Gastrocnemius medialis (tissue), 4 donors: ENCODE measurements around the gene CCDC12. TPM values are rescaled to one million over a fixed set of nuclear protein-coding genes. Genes with fewer than 3 reads are reported as not detected.
A peak's percentile ranks its signal among the peaks of the same experiment; 100 is the strongest.

Experiments used
- ATAC-seq, 2 donors: fragments of 150-250 bp; one replicate each; pipeline ENCODE4 v1.9.1; 2016
- DNase-seq, 2 donors: peaks; one replicate each; pipeline ENCODE4 v3.0.0-alpha.2; 2019
- H3K27ac ChIP-seq, 4 donors: fragments of 200-600 bp; sonication (generic); 1 replicate in 1 of 4; 2 replicates in 3 of 4; pipeline ENCODE4 v1.5.1; 2016 to 2018; ENCODE audit warnings: mild to moderate bottlenecking in 2 of 4, moderate library complexity in 1 of 4
- H3K27me3 ChIP-seq, 3 donors: fragments of 200-600 bp; sonication (generic) in 2 of 3; 1 replicate in 1 of 3; 2 replicates in 2 of 3; pipeline versions ENCODE4 v1.5.1 to v1.6.0; 2016 to 2019; ENCODE audit warnings: mild to moderate bottlenecking in 1 of 3, moderate library complexity in 1 of 3
- H3K36me3 ChIP-seq, 2 donors: fragments of 200-600 bp; sonication (generic) in 1 of 2; one replicate each; pipeline ENCODE4 v1.5.1; 2017 to 2018
- H3K4me1 ChIP-seq, 2 donors: fragments of 200-600 bp; sonication (generic) in 1 of 2; one replicate each; pipeline ENCODE4 v1.5.1; 2016 to 2017; ENCODE audit warnings: mild to moderate bottlenecking in 2 of 2
- H3K4me3 ChIP-seq, 4 donors: fragments of 200-600 bp; sonication (generic) in 3 of 4; 1 replicate in 1 of 4; 2 replicates in 3 of 4; pipeline ENCODE4 v1.5.1; 2016 to 2019; ENCODE audit warnings: mild to moderate bottlenecking in 2 of 4
- H3K9me3 ChIP-seq, 3 donors: fragments of 200-600 bp; sonication (generic) in 2 of 3; 1 replicate in 1 of 3; 2 replicates in 2 of 3; pipeline ENCODE4 v1.5.1; 2016 to 2019
- POLR2A ChIP-seq, 2 donors: fragments of 450-650 bp; IDR thresholded peaks; one replicate each; pipeline ENCODE4 v1.6.1; 2017; ENCODE audit warnings: antibody characterized with exemption in 2 of 2, mild to moderate bottlenecking in 2 of 2, moderate library complexity in 2 of 2
- in situ Hi-C, 4 donors: fragments of 200-750 bp; cut with MboI; loops; one replicate each; pipeline versions ENCODE4 v1.15.0 to v1.8.0; 2017; ENCODE audit warnings: low sequenced_read_pairs in 4 of 4
- intact Hi-C: fragments of 100-400 bp; cut with DNase I; formaldehyde crosslinking; loops from one replicate; pipeline ENCODE4 v1.15.1; 2023; ENCODE audit warnings: low total_unique reads
- total RNA-seq, 4 donors: library from RNA; depleted of rRNA; stranded (reverse); fragments of >200 nt; gene quantifications; one replicate each; pipeline versions ENCODE4 v1.1.0 to v1.2.3, GENCODE V29; 2016
- TF ChIP-seq, protein P1 (sequence below), 5 experiments: fragments of 450-650 bp in 3 of 5; fragments of 200-600 bp in 2 of 5; sonication (generic) in 2 of 5; IDR thresholded peaks in 4 of 5; conservative IDR thresholded peaks in 1 of 5; 1 replicate in 4 of 5; 2 replicates in 1 of 5; pipeline ENCODE4 v1.5.1; 2016 to 2019; ENCODE audit warnings: antibody characterized with exemption in 5 of 5, mild to moderate bottlenecking in 3 of 5, moderate library complexity in 3 of 5

CCDC12 gene
- total RNA-seq, 4 donors from 2014 or later, result 24.6 to 32.0 (median 29.0) TPM

DNA sequence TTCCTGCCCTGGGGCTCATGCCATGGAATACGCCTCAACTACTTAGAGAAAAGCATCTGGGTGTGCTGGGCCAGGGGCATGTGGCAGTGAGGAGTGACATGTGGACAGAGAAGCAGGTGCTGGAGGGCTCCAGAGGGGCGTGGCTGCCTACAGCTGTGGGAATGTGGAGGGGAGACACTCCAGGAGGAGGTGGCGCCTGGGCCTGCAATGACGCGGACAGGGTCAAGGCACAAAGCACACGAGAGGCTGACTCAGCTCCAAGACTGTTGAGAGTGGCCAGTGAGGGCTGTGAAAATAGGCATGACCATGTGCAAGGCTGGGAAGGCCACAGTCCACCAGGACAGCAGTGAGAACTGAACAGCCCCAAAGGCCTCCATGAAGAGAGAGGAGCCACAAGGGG is 50.5 kb downstream of the CCDC12 start:
- Histone ChIP-seq H3K36me3 (peaks cover 0 to 45% of the 10 kb centered on the region in 2 donors), H3K27ac (peak overlapping the region; percentile 77 to 96 (median 92)), H3K9me3 (no peaks in the 10 kb centered on the region), H3K4me3 (no peak overlapping the region), H3K27me3 (no peaks in the 10 kb centered on the region), H3K4me1 (peaks cover 57 to 63% of the 10 kb centered on the region in 2 donors)
- in situ Hi-C loops, result no loop called here
- DNase-seq (peak; percentile 61 to 95), ATAC-seq (peak; percentile 62 to 83)
- TF ChIP-seq, protein P1, sequence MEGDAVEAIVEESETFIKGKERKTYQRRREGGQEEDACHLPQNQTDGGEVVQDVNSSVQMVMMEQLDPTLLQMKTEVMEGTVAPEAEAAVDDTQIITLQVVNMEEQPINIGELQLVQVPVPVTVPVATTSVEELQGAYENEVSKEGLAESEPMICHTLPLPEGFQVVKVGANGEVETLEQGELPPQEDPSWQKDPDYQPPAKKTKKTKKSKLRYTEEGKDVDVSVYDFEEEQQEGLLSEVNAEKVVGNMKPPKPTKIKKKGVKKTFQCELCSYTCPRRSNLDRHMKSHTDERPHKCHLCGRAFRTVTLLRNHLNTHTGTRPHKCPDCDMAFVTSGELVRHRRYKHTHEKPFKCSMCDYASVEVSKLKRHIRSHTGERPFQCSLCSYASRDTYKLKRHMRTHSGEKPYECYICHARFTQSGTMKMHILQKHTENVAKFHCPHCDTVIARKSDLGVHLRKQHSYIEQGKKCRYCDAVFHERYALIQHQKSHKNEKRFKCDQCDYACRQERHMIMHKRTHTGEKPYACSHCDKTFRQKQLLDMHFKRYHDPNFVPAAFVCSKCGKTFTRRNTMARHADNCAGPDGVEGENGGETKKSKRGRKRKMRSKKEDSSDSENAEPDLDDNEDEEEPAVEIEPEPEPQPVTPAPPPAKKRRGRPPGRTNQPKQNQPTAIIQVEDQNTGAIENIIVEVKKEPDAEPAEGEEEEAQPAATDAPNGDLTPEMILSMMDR (IDR thresholded peaks at IDR 0.05 in 4 of 5, conservative IDR thresholded peaks at IDR 0.05 in 1 of 5), result no peak
- TF ChIP-seq POLR2A (IDR thresholded peaks at IDR 0.05), result peak; percentile 55 to 59
- intact Hi-C loops, result loop anchor here (1.0 to 10.0 kb wide), 2 partner anchors 9 to 399 kb away; no protein-coding TSS in a partner anchor

DNA sequence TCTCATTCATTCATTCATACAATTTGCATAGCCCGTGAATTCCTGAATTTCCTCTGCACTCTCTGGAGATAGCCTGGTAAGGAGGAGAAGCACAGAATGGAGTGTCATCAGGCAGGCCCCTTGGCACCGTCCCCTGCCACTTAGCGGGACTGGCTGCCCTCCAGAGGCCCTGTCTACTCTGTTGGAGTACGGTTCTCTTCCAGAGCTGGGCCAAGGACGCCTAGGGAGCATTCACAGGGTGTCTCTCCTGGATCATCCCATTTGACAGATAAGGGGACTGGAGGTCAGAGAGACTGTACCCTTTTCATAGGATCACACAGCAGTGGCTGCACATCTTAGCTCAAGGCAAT is 51.0 kb downstream of the CCDC12 start:
- Histone ChIP-seq H3K4me3 (no peak overlapping the region), H3K4me1 (peaks cover 54 to 58% of the 10 kb centered on the region in 2 donors), H3K27me3 (no peaks in the 10 kb centered on the region), H3K9me3 (no peaks in the 10 kb centered on the region), H3K36me3 (peaks cover 0 to 50% of the 10 kb centered on the region in 2 donors), H3K27ac (peak overlapping the region; percentile 77 to 96 (median 92))
- TF ChIP-seq, protein P1 (IDR thresholded peaks at IDR 0.05 in 4 of 5, conservative IDR thresholded peaks at IDR 0.05 in 1 of 5), result no peak
- TF ChIP-seq POLR2A (IDR thresholded peaks at IDR 0.05), result no peak
- peak; percentile 52 to 75 for DNase-seq
- intact Hi-C loops, result loop anchor here (10.0 kb wide), 1 partner anchor 399 kb away; no protein-coding TSS in a partner anchor
- ATAC-seq, result peak; percentile 18 to 37
- in situ Hi-C loops, result no loop called here

DNA sequence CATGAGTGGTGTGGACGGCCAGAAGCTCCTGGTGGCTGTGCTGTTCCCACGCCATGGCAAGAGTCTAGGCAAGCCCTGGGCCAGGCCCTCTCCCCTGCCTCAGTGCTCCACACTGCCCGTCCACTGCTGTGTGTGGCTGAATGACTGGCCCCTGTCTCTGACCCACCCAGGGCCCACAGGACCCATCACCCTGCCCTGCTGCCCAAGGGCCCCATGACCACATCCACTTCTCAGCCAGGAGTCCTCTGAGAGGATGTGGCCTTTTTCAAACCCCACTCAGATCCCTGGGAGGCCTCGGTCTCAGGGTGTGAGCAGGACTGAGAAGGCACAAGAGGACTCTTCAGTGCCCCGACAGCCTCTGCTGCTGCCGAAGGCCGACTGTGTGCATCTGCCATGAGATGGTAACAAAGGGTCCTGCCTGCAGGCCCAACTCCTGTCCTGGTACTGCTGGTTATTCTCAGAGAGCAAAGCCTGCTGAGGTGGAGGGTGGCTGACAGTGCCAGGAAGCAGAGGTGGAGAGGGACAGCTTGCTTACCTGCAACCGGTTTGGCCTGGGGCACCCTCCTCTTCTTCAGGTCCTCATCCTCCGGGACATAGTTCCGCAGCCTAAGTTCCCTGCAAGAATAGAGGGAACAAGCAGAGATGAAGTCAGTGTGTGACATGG is 51.5 kb downstream of the CCDC12 start:
- Histone ChIP-seq H3K36me3 (peaks cover 0 to 55% of the 10 kb centered on the region in 2 donors), H3K9me3 (no peaks in the 10 kb centered on the region), H3K27ac (peak overlapping the region; percentile 77 to 96 (median 92)), H3K27me3 (no peaks in the 10 kb centered on the region), H3K4me1 (peaks cover 54 to 56% of the 10 kb centered on the region in 2 donors), H3K4me3 (no peak overlapping the region)
- intact Hi-C loops, result loop anchor here (10.0 kb wide), 1 partner anchor 400 kb away; no protein-coding TSS in a partner anchor
- in situ Hi-C loops, result no loop called here
- DNase-seq (peak in 1 of 2 donors; percentile 13), ATAC-seq (no peak)
- TF ChIP-seq, protein P1 (IDR thresholded peaks at IDR 0.05 in 4 of 5, conservative IDR thresholded peaks at IDR 0.05 in 1 of 5), result no peak
- TF ChIP-seq POLR2A (IDR thresholded peaks at IDR 0.05), result no peak

DNA sequence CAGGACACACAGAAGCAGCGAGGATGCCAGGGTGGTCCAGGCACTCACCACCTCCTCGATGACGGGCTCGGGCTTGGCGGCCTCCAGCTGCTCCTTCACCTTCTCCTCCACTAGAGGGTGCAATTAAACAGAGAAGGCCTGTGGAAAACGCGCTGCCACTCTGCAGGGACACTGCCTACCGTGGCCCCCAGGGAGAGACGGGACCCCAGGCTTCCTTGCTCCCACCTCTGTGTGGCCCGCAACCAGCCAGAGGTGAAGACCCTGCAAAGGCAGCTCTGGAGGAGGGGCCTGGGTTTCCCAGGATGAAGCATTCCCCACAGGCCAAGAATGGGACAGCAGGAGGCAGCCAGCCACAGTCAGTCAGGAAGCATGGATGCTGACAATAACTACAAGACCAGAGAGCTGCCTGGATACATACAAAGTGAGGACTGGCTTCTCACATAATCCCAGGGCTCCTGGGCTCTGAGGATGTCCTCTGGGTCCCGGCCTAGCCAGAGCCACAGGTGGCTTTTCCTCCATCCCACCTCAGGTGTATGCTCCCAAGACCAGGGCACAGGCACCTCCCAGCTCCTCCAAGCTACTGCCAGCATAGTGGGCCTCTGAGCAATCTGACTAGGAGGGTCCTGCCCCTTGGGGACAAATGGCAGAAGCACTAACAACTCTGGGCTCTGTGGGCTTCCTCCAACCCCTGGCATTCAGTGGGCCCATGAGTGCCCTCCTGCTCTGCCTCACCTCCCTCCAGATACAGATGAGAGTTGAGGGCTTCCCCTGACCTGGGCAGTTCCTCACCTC is 52.8 kb downstream of the CCDC12 start:
- intact Hi-C loops (loop anchor here (1.0 to 10.0 kb wide), 2 partner anchors 75 to 401 kb away; no protein-coding TSS in a partner anchor), in situ Hi-C loops (no loop called here)
- Histone ChIP-seq H3K36me3 (peaks cover 0 to 61% of the 10 kb centered on the region in 2 donors), H3K4me1 (peaks cover 45 to 50% of the 10 kb centered on the region in 2 donors), H3K27ac (peak overlapping the region in 2 of 4 donors; percentile 92 to 96), H3K9me3 (no peaks in the 10 kb centered on the region), H3K27me3 (no peaks in the 10 kb centered on the region), H3K4me3 (no peak overlapping the region)
- ATAC-seq (peak in 1 of 2 donors; percentile 32), DNase-seq (peak in 1 of 2 donors; percentile 40)
- TF ChIP-seq, protein P1 (IDR thresholded peaks at IDR 0.05 in 4 of 5, conservative IDR thresholded peaks at IDR 0.05 in 1 of 5), result peak; percentile 56 to 82 (median 71)
- no peak for TF ChIP-seq POLR2A (IDR thresholded peaks at IDR 0.05)
